ENCODE data around the gene HDAC4.

The HDAC4 gene

GRCh38 chr2:239259173-239259572, 141.6 kb downstream of the HDAC4 start:
- DNase-seq (ENCODE audit: low read depth in 3 of 3, low spot score in 1 of 3), result no peak

GRCh38 chr2:239258248-239258647, 142.6 kb downstream of the HDAC4 start:
- DNase-seq (ENCODE audit: low read depth in 3 of 3, low spot score in 1 of 3), result no peak

- no peak for DNase-seq (ENCODE audit: low read depth in 3 of 3, low spot score in 1 of 3)
Observed at GRCh38 chr2:239257511-239257937, 143.3 kb downstream of the HDAC4 start.

DNA sequence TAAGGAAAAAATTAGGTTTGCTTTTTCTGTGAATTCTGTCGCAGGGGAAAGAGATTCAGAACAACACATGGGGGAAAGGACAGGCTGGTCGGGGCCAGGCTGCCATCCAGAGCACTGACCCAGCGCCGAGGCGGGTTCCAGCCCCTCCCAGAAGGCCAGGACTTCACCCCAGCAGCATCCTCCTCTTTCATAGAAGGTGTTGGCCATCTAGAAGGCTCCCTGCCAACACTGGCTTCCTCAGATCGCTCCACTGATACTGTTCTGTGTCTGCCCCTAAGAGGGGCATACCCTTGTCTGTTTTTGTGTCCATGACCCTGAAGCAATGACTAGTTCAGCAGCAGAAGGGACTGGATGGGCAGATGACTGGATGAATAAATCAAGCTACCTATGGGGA, 144.5 kb downstream of the HDAC4 start:
- DNase-seq (ENCODE audit: low read depth in 3 of 3, low spot score in 1 of 3), result no peak

DNA sequence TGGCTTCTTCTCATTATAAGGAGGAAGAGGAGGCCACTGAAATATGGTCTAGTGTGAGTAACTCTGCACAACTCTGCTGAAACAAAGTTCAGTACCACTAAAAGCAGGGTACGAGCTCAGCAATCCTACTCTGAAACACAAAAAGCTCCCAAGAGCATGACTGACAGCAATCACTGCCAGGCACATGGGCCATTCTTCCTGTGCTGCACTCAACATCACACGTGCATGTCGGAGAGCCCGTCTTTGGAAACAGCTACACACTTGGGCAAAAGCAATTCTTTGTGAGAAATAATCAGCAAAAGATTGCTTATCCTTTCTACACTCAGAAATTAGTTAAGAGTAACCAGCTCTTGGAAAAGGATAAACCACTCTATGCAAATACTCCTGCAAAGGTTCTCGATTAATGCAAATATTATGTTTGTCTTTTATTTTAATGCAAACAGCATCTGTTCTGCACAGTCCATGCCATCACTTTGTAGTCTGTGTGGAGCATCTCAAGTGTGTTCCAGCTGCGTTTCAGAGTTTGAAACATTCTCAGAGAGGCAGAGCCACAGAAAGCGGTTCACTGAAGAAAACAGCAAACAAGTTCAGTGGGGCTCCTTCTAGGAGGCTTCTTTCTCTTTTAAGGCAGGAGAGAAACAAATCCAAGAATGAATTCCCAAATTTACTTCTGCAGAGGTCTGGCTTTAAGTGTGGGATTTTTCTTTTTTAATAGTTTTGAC, 145.0 kb downstream of the HDAC4 start:
- DNase-seq (ENCODE audit: low read depth in 3 of 3, low spot score in 1 of 3), result no peak

GRCh38 chr2:239255218-239255617, 145.6 kb downstream of the HDAC4 start:
- DNase-seq (ENCODE audit: low read depth in 3 of 3, low spot score in 1 of 3), result no peak

GRCh38 chr2:239253701-239254436, 147.0 kb downstream of the HDAC4 start:
- no peak for DNase-seq (ENCODE audit: low read depth in 3 of 3, low spot score in 1 of 3)

- DNase-seq (ENCODE audit: low read depth in 3 of 3, low spot score in 1 of 3), result no peak
Observed at GRCh38 chr2:239253264-239253663, 147.6 kb downstream of the HDAC4 start.

GRCh38 chr2:239252801-239253200, 148.0 kb downstream of the HDAC4 start:
- no peak for DNase-seq (ENCODE audit: low read depth in 3 of 3, low spot score in 1 of 3)

DNA sequence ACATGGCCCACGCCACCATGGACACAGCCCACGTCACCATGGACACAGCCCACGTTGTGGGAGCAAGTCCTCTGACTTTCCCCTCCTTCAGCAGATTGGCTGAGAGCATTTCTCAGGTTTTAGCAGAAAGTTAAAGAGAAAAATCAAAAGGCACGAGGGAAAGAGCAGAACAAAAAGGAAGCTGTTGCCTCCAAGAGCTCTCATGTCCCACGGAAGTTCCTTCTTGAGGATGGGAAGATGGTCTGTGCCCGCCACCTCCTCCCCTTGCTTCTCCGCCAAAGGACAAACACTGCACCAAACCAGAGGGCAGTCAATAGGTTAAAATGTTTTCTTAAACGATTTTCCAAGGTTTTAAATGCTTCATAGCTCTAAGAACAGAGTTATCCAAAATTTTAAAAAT, 148.4 kb downstream of the HDAC4 start:
- DNase-seq (ENCODE audit: low read depth in 3 of 3, low spot score in 1 of 3), result no peak

DNA sequence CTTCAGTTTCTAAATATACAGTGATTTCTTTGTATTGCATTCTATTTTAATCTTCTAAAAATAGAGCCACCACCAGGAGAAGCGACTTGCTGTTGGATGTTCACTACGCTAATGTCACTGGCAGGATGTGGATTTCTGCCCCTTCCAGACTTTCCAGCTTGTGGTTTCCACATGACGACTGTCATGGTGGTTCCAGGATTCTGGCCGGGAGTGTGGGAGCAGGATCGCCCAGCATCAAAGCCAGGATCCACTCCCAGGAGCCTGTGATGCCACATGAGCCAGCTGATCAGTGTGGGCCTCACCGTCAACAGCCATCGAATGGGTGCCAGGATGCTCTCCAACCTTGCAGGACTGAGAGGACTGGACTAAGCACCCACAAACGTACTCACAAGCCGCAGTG, 148.8 kb downstream of the HDAC4 start:
- no peak for DNase-seq (ENCODE audit: low read depth in 3 of 3, low spot score in 1 of 3)

DNA sequence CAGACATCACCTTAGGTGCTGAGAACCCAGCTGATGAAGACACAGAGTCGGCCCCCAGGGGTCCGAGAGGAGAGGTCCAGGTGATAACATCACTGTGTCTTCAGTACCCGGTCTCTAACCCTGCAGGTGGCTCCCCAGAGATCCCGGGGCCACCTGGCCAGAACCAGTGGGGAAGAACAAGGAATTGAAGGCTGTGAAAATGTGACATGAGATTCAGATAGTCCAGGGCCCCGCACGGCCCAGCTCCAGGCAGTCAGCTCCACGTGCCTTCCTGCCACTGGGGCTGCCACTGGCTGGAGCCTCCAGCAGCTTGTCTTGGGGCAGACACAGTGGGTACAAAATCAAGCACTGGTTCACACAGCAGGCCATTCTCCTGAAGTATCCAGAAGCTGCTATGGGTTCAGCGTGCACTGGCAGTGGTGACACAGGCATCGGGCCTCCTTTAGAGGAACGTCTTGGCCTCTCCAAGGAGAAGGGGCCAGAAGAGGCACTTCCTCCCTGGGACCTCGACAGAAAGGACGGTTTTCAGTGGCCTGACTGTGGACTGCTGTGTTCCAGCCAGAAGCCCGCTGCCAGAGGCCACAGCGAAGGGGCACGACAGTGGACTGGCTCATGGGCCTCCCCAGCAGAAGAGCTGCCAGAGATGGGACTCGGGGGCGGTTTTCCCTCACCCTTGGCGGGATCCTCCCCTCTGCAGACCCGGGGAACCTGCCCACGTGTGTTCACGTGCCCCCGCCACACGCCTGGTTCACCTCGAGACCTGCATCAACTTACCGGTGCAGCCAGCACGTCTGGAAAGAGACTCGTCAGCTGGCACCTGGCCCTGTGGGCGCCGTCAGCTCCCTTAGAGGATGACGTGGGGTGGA, 150.4 kb downstream of the HDAC4 start:
- DNase-seq (ENCODE audit: low read depth in 3 of 3, low spot score in 1 of 3), result no peak

GRCh38 chr2:239249776-239250175, 151.0 kb downstream of the HDAC4 start:
- no peak for DNase-seq (ENCODE audit: low read depth in 3 of 3, low spot score in 1 of 3)

GRCh38 chr2:239249048-239249447, 151.8 kb downstream of the HDAC4 start:
- no peak for DNase-seq (ENCODE audit: low read depth in 3 of 3, low spot score in 1 of 3)

DNA sequence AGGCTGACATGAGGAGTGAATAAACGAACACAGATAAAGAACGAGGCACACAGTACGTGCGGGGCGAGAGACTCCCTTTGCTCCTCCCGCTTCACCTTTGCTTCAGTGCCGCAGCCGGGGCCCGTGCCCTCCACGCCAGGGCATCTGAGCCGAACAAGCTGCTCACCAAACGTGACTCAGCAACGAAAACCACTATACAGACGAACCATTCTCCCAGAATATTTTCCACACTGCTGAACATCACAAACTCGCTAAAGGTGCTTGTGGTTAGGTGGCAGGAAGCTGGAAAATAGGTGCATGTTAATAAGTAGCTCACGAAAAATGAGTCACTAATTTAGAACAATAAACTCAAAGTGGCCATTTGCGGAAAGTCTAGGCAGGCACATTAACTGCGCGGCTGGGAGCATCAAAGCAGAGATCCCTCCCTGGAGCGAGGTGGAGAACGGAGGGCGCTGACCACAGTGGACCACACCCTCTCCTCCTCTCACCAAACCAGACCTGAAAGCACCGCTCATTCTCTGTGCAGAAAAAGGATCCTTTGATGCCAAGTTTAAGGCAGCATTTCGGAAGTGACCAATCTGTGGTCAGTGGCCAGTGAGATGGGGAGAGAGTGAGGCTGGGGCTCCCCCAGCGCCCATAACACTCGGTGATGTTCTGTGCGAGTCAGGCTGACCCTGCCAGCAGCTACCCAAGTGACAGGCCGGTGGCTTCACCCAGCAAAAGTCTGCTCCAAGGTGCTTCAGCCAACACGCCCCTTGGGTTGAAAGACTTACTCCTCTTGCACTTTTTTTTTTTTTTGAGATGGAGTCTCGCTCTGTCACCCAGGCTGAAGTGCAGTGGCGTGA, 153.2 kb downstream of the HDAC4 start:
- no peak for DNase-seq (ENCODE audit: low read depth in 3 of 3, low spot score in 1 of 3)

DNA sequence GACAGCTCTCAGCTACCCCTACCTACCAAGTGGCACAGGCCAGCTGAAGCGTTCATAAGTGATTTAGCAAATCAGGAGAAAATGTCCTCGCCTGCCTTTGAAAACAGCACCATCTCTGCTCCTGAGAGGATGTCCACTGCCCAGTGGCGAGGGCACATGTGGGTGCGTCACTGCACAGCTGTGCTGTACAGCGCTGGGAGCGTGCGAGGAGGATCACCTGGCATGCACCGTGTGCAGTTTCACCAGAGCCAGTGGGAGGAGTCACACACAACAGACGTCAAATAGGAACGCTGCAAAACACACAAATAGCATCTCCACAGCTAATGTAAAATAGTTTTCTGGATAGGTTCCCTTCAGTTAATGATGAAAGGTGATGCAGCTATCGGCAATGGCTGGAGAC, 154.1 kb downstream of the HDAC4 start:
- no peak for DNase-seq (ENCODE audit: low read depth in 3 of 3, low spot score in 1 of 3)

DNA sequence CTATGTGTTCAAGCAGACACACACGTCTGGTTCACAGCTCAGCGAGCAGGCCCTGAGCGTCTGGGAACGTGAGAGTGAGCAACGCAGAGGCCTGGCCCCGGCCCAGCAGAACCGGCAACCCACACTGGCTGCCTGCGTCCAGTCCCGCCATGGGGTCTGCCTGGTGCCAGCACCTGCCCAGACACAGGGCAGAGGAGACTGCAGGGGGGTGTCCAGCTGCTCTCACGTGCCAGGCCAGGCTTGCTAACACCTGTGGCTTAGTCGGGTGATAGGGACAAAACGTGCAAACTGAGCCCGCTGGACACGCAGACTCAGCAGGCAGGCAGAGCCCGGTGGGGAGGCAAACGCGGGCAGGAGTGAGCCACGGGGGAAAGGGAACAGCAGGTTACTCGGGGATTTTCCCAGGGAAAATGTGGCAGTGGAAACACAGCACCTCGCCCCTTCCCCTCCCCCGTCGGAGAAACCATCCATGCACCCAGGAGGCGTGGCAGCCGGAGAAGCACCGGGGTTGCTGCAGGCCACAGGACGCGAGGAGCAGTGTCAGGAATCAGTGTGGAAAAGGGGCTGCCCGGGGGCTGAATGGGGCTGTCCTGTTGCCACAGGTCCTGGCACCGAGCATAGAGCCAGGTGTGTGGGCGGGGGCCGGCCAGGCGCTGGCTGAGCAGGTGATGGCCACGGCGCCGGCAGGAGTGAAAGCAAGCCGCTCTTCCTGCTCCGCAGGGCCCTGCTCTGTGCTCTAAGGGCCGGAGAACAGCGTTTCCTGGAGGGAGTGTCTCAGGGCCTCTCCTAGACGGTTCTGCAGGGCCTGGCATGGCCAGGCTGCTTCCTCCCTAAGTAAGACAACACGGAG, 154.7 kb downstream of the HDAC4 start:
- DNase-seq (ENCODE audit: low read depth in 3 of 3, low spot score in 1 of 3), result no peak

GRCh38 chr2:239245107-239245506, 155.7 kb downstream of the HDAC4 start:
- no peak for DNase-seq (ENCODE audit: low read depth in 3 of 3, low spot score in 1 of 3)

GRCh38 chr2:239244625-239245024, 156.2 kb downstream of the HDAC4 start:
- DNase-seq (ENCODE audit: low read depth in 3 of 3, low spot score in 1 of 3), result no peak

DNA sequence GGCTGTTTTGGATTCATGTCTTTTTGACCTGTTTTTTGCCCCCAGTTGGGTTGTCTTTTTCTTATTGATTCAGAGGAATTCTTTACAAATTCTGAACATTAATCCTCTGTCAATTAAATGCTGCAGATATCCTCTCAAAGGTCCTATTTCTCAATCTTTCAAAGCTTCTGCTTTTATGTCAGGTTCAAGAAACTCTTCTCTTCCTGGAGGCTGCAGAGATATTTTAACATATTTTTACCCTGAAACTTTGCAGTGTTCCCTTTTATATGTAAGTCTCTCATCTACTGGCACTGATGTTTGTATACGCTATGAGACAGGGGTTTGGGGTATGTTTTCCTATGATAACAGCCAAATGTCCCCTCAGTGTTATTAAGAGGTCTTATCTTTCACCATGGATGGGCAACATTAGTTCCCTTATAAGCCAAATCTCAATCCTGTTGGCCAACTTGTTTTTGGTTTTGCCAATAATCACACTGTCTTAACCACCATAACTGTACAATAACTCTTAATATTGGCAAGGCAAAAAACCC, 159.3 kb downstream of the HDAC4 start:
- no peak for DNase-seq (ENCODE audit: low read depth in 3 of 3, low spot score in 1 of 3)
